CD14-positive monocyte (primary cell): ENCODE results near the gene MLN. TPM values are rescaled to one million over a fixed set of nuclear protein-coding genes. Genes with fewer than 3 reads are reported as not detected.

Experiments
- DNase-seq, 3 donors: peaks; one replicate each; pipeline ENCODE4 v3.0.0-alpha.2; 2011 to 2022
- H2AFZ ChIP-seq: 2 replicates; pipeline ENCODE4 v1.6.0; 2012; ENCODE audit warnings: mild to moderate bottlenecking, low read depth, low read length, inconsistent platforms; ENCODE audit not compliant: insufficient read depth, poor library complexity, severe bottlenecking
- H3K27ac ChIP-seq, 2 donors: 1 replicate in 1 of 2; 2 replicates in 1 of 2; pipeline ENCODE4 v1.5.1; 2012 to 2013; ENCODE audit warnings: low read length in 2 of 2, control low read depth in 1 of 2, inconsistent platforms in 1 of 2, low read depth in 1 of 2, mild to moderate bottlenecking in 1 of 2
- H3K27me3 ChIP-seq, 2 donors: one replicate each; pipeline versions ENCODE4 v1.6.0 to v1.6.1; 2011 to 2013; ENCODE audit warnings: low read length in 2 of 2; ENCODE audit not compliant: control insufficient read depth in 2 of 2, insufficient read depth in 2 of 2
- H3K36me3 ChIP-seq, 2 donors: replicated peaks in 1 of 2; 1 replicate in 1 of 2; 2 replicates in 1 of 2; pipeline versions ENCODE4 v1.5.1 to v1.6.1; 2012 to 2013; ENCODE audit warnings: low read length in 2 of 2, control low read depth in 1 of 2, inconsistent platforms in 1 of 2, mild to moderate bottlenecking in 1 of 2; ENCODE audit not compliant: insufficient read depth in 2 of 2, control insufficient read depth in 1 of 2
- H3K4me1 ChIP-seq, 2 donors: 1 replicate in 1 of 2; 2 replicates in 1 of 2; pipeline versions ENCODE4 v1.5.1 to v1.6.1; 2012 to 2013; ENCODE audit warnings: low read length in 2 of 2, control low read depth in 1 of 2, inconsistent platforms in 1 of 2, mild to moderate bottlenecking in 1 of 2, moderate library complexity in 1 of 2; ENCODE audit not compliant: insufficient read depth in 2 of 2, control insufficient read depth in 1 of 2
- H3K4me2 ChIP-seq: replicated peaks from 2 replicates; pipeline ENCODE3; 2012; ENCODE audit warnings: low read length, moderate library complexity, mild to moderate bottlenecking; ENCODE audit not compliant: poor library complexity, severe bottlenecking; ENCODE audit errors: extremely low read depth
- H3K4me3 ChIP-seq, 3 experiments: fragments of 200-600 bp in 1 of 3; sonication (generic) in 1 of 3; replicated peaks in 1 of 3; 1 replicate in 2 of 3; 2 replicates in 1 of 3; pipeline ENCODE4 v1.5.1; 2011 to 2013; ENCODE audit warnings: low read length in 3 of 3, mild to moderate bottlenecking in 3 of 3, control low read depth in 2 of 3, low read depth in 2 of 3, inconsistent platforms in 1 of 3, moderate library complexity in 1 of 3
- H3K79me2 ChIP-seq: 2 replicates; pipeline ENCODE4 v1.6.0; 2012; ENCODE audit warnings: mild to moderate bottlenecking, control low read depth, inconsistent platforms, low read length, moderate library complexity; ENCODE audit not compliant: insufficient read depth
- H3K9ac ChIP-seq: 2 replicates; pipeline ENCODE4 v1.6.0; 2017; ENCODE audit warnings: low read length, mild to moderate bottlenecking; ENCODE audit not compliant: insufficient read depth, poor library complexity, severe bottlenecking
- H3K9me3 ChIP-seq, 2 donors: replicated peaks in 1 of 2; 1 replicate in 1 of 2; 2 replicates in 1 of 2; pipeline versions ENCODE4 v1.5.1 to v1.6.1; 2012 to 2013; ENCODE audit warnings: low read length in 2 of 2, control low read depth in 1 of 2; ENCODE audit not compliant: control insufficient read depth in 1 of 2, insufficient read depth in 1 of 2
- H4K20me1 ChIP-seq: 2 replicates; pipeline ENCODE4 v1.6.0; 2012; ENCODE audit warnings: mild to moderate bottlenecking, low read length, control low read depth, moderate library complexity; ENCODE audit not compliant: insufficient read depth
- H3K27ac Mint-ChIP-seq, 7 donors: one replicate each; pipeline ENCODE4 v1.8.0; 2020; ENCODE audit warnings: mild to moderate bottlenecking in 7 of 7, mixed read lengths in 7 of 7, moderate library complexity in 6 of 7, inconsistent platforms in 2 of 7
- H3K27me3 Mint-ChIP-seq, 3 donors: one replicate each; pipeline ENCODE4 v1.8.0; 2021 to 2022; ENCODE audit warnings: low read depth in 3 of 3, mild to moderate bottlenecking in 3 of 3, mixed read lengths in 3 of 3, moderate library complexity in 3 of 3, inconsistent platforms in 1 of 3
- H3K36me3 Mint-ChIP-seq, 2 donors: one replicate each; pipeline ENCODE4 v1.8.0; 2020; ENCODE audit warnings: mixed read lengths in 2 of 2, inconsistent platforms in 1 of 2, mild to moderate bottlenecking in 1 of 2
- H3K4me1 Mint-ChIP-seq: one replicate; pipeline ENCODE4 v1.8.0; 2020; ENCODE audit warnings: mild to moderate bottlenecking, mixed read lengths
- H3K4me3 Mint-ChIP-seq, 2 donors: one replicate each; pipeline ENCODE4 v1.8.0; 2020; ENCODE audit warnings: mild to moderate bottlenecking in 2 of 2, mixed read lengths in 2 of 2, moderate library complexity in 1 of 2
- H3K9me3 Mint-ChIP-seq, 7 donors: one replicate each; pipeline ENCODE4 v1.8.0; 2020 to 2022; ENCODE audit warnings: mixed read lengths in 7 of 7, mild to moderate bottlenecking in 6 of 7, moderate library complexity in 6 of 7, inconsistent platforms in 2 of 7
- CTCF ChIP-seq: fragments of 200-600 bp; IDR thresholded peaks from one replicate; pipeline ENCODE4 v1.8.0; 2022; ENCODE audit warnings: antibody characterized with exemption, mild to moderate bottlenecking
- WGBS: methylation state at CpG from one replicate; pipeline ENCODE4 v1.1.5; 2013; ENCODE audit warnings: missing lambda C conversion rate; ENCODE audit not compliant: insufficient coverage; 5-methylcytosine and 5-hydroxymethylcytosine counted together
- intact Hi-C, 2 donors: fragments of 100-400 bp; cut with micrococcal nuclease; formaldehyde crosslinking; loops; one replicate each; pipeline versions ENCODE4 v1.15.0 to v1.15.1; 2023
- polyA plus RNA-seq, 3 donors: library from polyadenylated mRNA; depleted of rRNA in 1 of 3; unstranded in 2 of 3; stranded (reverse) in 1 of 3; fragments of 300-500 nt in 2 of 3; fragments of >200 nt in 1 of 3; fragmentation: Illumina TruSeq in 2 of 3; gene quantifications; 1 replicate in 2 of 3; 2 replicates in 1 of 3; pipeline ENCODE4 v1.2.3, GENCODE V29; 2012 to 2021

Gene MLN
- polyA plus RNA-seq, 3 donors: not detected

DNA sequence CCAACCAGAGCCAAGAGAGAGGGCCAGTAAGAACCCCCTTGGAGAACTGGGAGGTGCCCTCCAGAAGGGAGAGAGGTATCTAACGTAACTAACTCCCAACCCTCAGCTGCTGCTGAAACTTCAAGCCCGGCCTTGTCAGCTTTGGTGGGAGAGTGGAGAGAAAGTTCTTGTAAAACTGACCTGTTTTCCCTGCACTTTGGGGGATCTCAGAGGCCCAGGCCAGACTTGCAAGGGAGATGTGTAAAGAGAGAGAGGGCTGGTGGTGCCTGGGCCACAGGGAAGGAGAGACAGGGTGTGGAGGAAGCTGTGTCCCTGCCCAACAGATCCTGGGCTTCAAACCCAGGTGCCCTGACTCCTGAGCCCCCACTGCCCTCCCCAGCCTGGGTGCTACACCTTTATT, 39.8 kb downstream of the MLN start:
- Mint-ChIP-seq H3K27ac (peak overlapping the region in 1 of 7 donors; percentile 74), H3K27me3 (peaks cover 0 to 13% (median 7%) of the 10 kb centered on the region in 3 donors), H3K36me3 (no peaks in the 10 kb centered on the region), H3K4me3 (no peak overlapping the region), H3K4me1 (peaks cover 3% of the 10 kb centered on the region), H3K9me3 (no peaks in the 10 kb centered on the region)
- Histone ChIP-seq H3K36me3 (no peaks in the 10 kb centered on the region), H3K4me1 (no peaks in the 10 kb centered on the region), H3K9ac (no peak overlapping the region), H3K27ac (no peak overlapping the region), H2AFZ (no peak overlapping the region), H4K20me1 (no peaks in the 10 kb centered on the region), H3K79me2 (no peaks in the 10 kb centered on the region), H3K4me3 (no peak overlapping the region), H3K9me3 (no peaks in the 10 kb centered on the region), H3K4me2 (no peak overlapping the region), H3K27me3 (no peaks in the 10 kb centered on the region)
- intact Hi-C loops: no loop called here
- DNase-seq: no peak
- TF ChIP-seq CTCF: no peak
- WGBS: no CpG with 5 or more reads among the region's 2 CpGs

DNA sequence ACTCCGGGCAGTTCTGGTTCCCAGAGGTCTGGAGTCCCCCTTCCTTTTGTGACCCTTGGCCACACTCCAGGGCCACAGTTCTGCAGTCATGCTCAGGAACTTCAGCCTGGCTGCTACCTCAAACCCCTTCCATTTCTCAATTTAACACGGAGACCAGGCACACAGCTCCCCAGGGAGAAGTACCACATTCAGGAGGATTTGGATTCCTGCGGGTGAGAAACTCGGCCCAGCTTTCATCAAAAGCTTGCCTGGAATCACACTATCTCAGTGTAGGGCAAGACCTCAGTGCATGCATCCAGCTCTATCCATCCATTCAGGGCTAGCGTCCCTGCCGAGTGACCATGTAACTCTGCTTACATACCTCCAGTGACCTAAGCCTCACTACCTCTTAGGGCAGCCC, 40.3 kb downstream of the MLN start:
- Histone ChIP-seq H2AFZ (no peak overlapping the region), H3K4me3 (no peak overlapping the region), H3K9me3 (no peaks in the 10 kb centered on the region), H4K20me1 (no peaks in the 10 kb centered on the region), H3K27me3 (no peaks in the 10 kb centered on the region), H3K4me2 (no peak overlapping the region), H3K27ac (no peak overlapping the region), H3K79me2 (no peaks in the 10 kb centered on the region), H3K36me3 (no peaks in the 10 kb centered on the region), H3K9ac (peak overlapping the region; percentile 21), H3K4me1 (no peaks in the 10 kb centered on the region)
- TF ChIP-seq CTCF: no peak
- 60% methylated on average over 1 of the region's 6 CpGs for WGBS
- Mint-ChIP-seq H3K27me3 (peaks cover 0 to 12% (median 7%) of the 10 kb centered on the region in 3 donors), H3K4me3 (no peak overlapping the region), H3K9me3 (no peaks in the 10 kb centered on the region), H3K27ac (peak overlapping the region in 1 of 7 donors; percentile 74), H3K4me1 (peaks cover under 1% of the 10 kb centered on the region), H3K36me3 (no peaks in the 10 kb centered on the region)
- intact Hi-C loops: no loop called here
- DNase-seq: no peak
